K562 (cell line): ENCODE results near the gene HSPB7. TPM values are rescaled to one million over a fixed set of nuclear protein-coding genes. Genes with fewer than 3 reads are reported as not detected.

ENCODE experiments used
- ATAC-seq: fragments of 200-7000 bp; cut with Tn5 transposase; 3 replicates; pipeline ENCODE4 v1.9.1; 2020; ENCODE audit warnings: moderate library complexity
- BruUV-seq: library from RNA; stranded (reverse); fragments of 400-500 nt; replicated peaks from 2 replicates; lab custom pipeline; 2021; lab: Mats Ljungman, UMichigan
- CTCF ChIA-PET: fragments of 300-600 bp; formaldehyde crosslinking; extraction: SDS; loops from one replicate; lab custom pipeline; 2021; ENCODE audit warnings: low intra/inter-chr PET ratio; lab: Yijun Ruan, JAX
- POLR2A ChIA-PET: fragments of 300-600, 350-650 bp; sonication (Branson Sonifier 250); formaldehyde crosslinking; extraction: SDS; loops from one replicate; lab custom pipeline; 2021; ENCODE audit warnings: antibody characterized with exemption, inconsistent platforms; lab: Yijun Ruan, JAX
- DNase-seq, 4 experiments: peaks; one replicate each; pipeline versions ENCODE4 v3.0.0 to v3.0.0-alpha.2; 2011 to 2018; ENCODE audit warnings: low spot score in 3 of 4, mixed read lengths in 3 of 4; ENCODE audit errors: extremely low read depth in 1 of 4
- FAIRE-seq: peaks from 2 replicates; lab custom pipeline; 2011; peaks lifted over from hg19 to GRCh38; lab: Jason Lieb, UNC
- H2AFZ ChIP-seq: 2 replicates; pipeline ENCODE4 v1.6.0; 2011; ENCODE audit warnings: low read depth, low read length, control low read depth, inconsistent platforms
- H3K27ac ChIP-seq: fragments of 200-600 bp; 3 replicates; pipeline ENCODE4 v1.8.0; 2011; ENCODE audit warnings: low read depth, mild to moderate bottlenecking, control low read depth, inconsistent platforms, low read length, moderate library complexity, mixed read lengths; ENCODE audit errors: extremely low read depth
- H3K27me3 ChIP-seq, 2 experiments: fragments of 300-600 bp in 1 of 2; 2 replicates in 1 of 2; 3 replicates in 1 of 2; pipeline versions ENCODE4 v1.6.0 to v1.8.0; 2011; ENCODE audit warnings: inconsistent platforms in 2 of 2, low read length in 2 of 2, mild to moderate bottlenecking in 1 of 2, mixed read lengths in 1 of 2, moderate library complexity in 1 of 2; ENCODE audit not compliant: control insufficient read depth in 2 of 2, insufficient read depth in 2 of 2
- H3K36me3 ChIP-seq: fragments of 300-600 bp; 3 replicates; pipeline ENCODE4 v1.8.0; 2011; ENCODE audit warnings: mild to moderate bottlenecking, low read length, inconsistent platforms; ENCODE audit not compliant: control insufficient read depth, insufficient read depth
- H3K4me1 ChIP-seq, 2 experiments: fragments of 200-600 bp in 1 of 2; replicated peaks in 1 of 2; 2 replicates in 1 of 2; 3 replicates in 1 of 2; pipeline versions ENCODE4 v1.5.1 to v1.8.0; 2011; ENCODE audit warnings: inconsistent platforms in 2 of 2, low read length in 2 of 2, mild to moderate bottlenecking in 1 of 2, mixed read lengths in 1 of 2, moderate library complexity in 1 of 2; ENCODE audit not compliant: control insufficient read depth in 2 of 2, insufficient read depth in 2 of 2
- H3K4me2 ChIP-seq: 2 replicates; pipeline ENCODE4 v1.6.1; 2011; ENCODE audit warnings: low read length, control low read depth, inconsistent platforms, mixed read lengths; ENCODE audit not compliant: insufficient read depth
- H3K4me3 ChIP-seq: fragments of 200-600 bp; sonication (generic), shearing (Covaris generic); 2 replicates; pipeline ENCODE4 v1.5.1; 2016; ENCODE audit warnings: control low read depth, inconsistent platforms
- H3K79me2 ChIP-seq: fragments of 200-600 bp; 3 replicates; pipeline ENCODE4 v1.8.0; 2011; ENCODE audit warnings: low read length, inconsistent platforms; ENCODE audit not compliant: control insufficient read depth, insufficient read depth
- H3K9ac ChIP-seq, 2 experiments: 2 replicates each; pipeline versions ENCODE4 v1.6.0 to v1.6.1; 2011; ENCODE audit warnings: low read depth in 2 of 2, low read length in 2 of 2, control low read depth in 1 of 2, inconsistent platforms in 1 of 2, mild to moderate bottlenecking in 1 of 2, mixed read lengths in 1 of 2; ENCODE audit not compliant: insufficient read depth in 1 of 2
- H3K9me1 ChIP-seq: one replicate; pipeline ENCODE4 v1.6.0; 2011; ENCODE audit warnings: inconsistent platforms, mild to moderate bottlenecking, low read length, moderate library complexity; ENCODE audit not compliant: control insufficient read depth, insufficient read depth
- H3K9me3 ChIP-seq: replicated peaks from 2 replicates; pipeline ENCODE4 v1.5.1; 2011; ENCODE audit warnings: low read depth, low read length, inconsistent platforms; ENCODE audit not compliant: control insufficient read depth, insufficient read depth
- H4K20me1 ChIP-seq: replicated peaks from 2 replicates; pipeline ENCODE4 v1.6.1; 2011; ENCODE audit warnings: low read length, inconsistent platforms, mixed read lengths; ENCODE audit not compliant: control insufficient read depth, insufficient read depth
- MBD2 ChIP-seq: sonication (generic); IDR thresholded peaks from 2 replicates; pipeline ENCODE4 v1.6.1; 2016; ENCODE audit warnings: low read depth, borderline replicate concordance
- RBBP5 ChIP-seq: fragments of 200-600 bp; sonication (generic); IDR thresholded peaks from 2 replicates; pipeline ENCODE4 v1.6.1; 2012; ENCODE audit warnings: borderline replicate concordance, mild to moderate bottlenecking, low read length, control low read depth, inconsistent platforms; ENCODE audit not compliant: insufficient read depth, poor library complexity, severe bottlenecking
- RBFOX2 ChIP-seq: fragments of 200-400 bp; formaldehyde crosslinking; IDR thresholded peaks from 2 replicates; pipeline ENCODE4 v1.6.1; 2017; ENCODE audit warnings: low read depth, mild to moderate bottlenecking, low read length, moderate library complexity
- SREBF1 ChIP-seq: fragments of 150-350 bp; IDR thresholded peaks from 2 replicates; pipeline ENCODE4 v1.6.1; 2014; ENCODE audit warnings: antibody characterized with exemption, low read depth, low read length, borderline replicate concordance
- ZNF668 ChIP-seq: fragments of 250-450 bp; sonication (Bioruptor Pico); IDR thresholded peaks from 2 replicates; pipeline ENCODE4 v1.8.0; 2022; ENCODE audit warnings: mild to moderate bottlenecking, inconsistent platforms
- WGBS: fragments of 100-300 bp; shearing (Covaris generic); methylation state at CpG from one replicate; pipeline ENCODE4 v1.1.6; 2016; ENCODE audit warnings: low coverage, mixed read lengths; ENCODE audit not compliant: insufficient coverage; ENCODE audit errors: missing lambda C conversion rate; 5-methylcytosine and 5-hydroxymethylcytosine counted together
- in situ Hi-C: fragments of 300-500 bp; cut with MboI; formaldehyde crosslinking; loops from 4 replicates; pipeline ENCODE4 v1.15.0; 2018; ENCODE audit warnings: inconsistent platforms, mixed read lengths
- intact Hi-C: fragments of 100-400 bp; cut with micrococcal nuclease; formaldehyde crosslinking; loops from 2 replicates; pipeline ENCODE4 v1.14.2; 2022
- polyA plus RNA-seq, 8 experiments: library from polyadenylated mRNA; depleted of rRNA in 4 of 8; stranded (reverse) in 5 of 8; unstranded in 3 of 8; fragments of >200 nt; fragmentation: Nextera tagmentation in 2 of 8; fragmentation: Illumina TruSeq in 1 of 8; extraction: Ambion mirVana in 2 of 8; extraction: Trizol in 1 of 8; gene quantifications; 2 replicates each; pipeline versions ENCODE4 v1.2.1 to v1.2.3, GENCODE V29; 2011 to 2014; ENCODE audit warnings: inconsistent platforms in 1 of 8, missing spikeins in 1 of 8
- total RNA-seq, 7 experiments: library from RNA; depleted of rRNA in 6 of 7; stranded (reverse); fragments of >200 nt in 6 of 7; fragmentation: Illumina TruSeq in 2 of 7; extraction: Trizol in 2 of 7; gene quantifications; 2 replicates each; pipeline versions ENCODE4 v1.2.1 to v1.2.3, GENCODE V29; 2011 to 2021; ENCODE audit warnings: low replicate concordance in 1 of 7
- TF ChIP-seq, protein P1 (sequence below): fragments of 200-800 bp; sonication (Bioruptor generic); IDR thresholded peaks from 2 replicates; pipeline ENCODE4 v1.6.1; 2017; ENCODE audit warnings: missing genetic modification characterization, missing compliant biosample characterization
- TF ChIP-seq, protein P2 (sequence below): sonication (generic); formaldehyde crosslinking; IDR thresholded peaks from 2 replicates; pipeline ENCODE4 v1.9.0; 2022; ENCODE audit warnings: mild to moderate bottlenecking, missing genetic modification reagents
- TF ChIP-seq, protein P3 (sequence below): fragments of 450-650 bp; IDR thresholded peaks from 2 replicates; pipeline ENCODE4 v1.6.1; 2017; ENCODE audit warnings: antibody characterized with exemption

Gene HSPB7
- total and polyA plus RNA-seq, 9 of the 15 experiments (the other 6 are each of a cell fraction or from before 2014, with no cell fraction given): 0.05 to 0.19 (median 0.07) TPM; not detected in 6

DNA sequence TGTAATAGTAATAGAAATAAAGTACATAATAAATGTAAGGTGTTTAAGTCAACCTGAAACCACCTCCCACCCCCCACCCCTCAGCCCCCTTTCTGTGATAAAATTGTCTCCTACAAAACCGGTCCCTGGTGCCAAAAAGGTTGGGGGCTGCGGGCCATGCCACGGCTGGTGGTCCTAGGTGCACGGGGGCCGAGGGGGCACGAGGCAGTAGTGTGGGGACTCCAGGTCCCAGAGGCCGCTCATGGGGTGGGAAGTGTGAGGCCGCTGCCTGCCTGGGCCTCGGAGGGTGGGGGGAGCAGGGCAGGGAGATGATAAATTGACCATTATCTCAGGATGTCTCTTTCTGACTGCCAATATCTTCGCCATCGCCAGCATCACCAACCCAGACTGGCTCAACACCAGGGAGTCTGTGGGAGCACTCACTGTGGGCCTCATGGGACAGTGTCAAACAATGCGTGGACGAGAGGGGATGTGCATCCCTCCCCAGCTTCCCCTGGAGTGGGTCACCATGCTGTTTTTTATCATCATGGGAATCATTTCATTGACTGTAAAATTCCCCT is 48.4 kb downstream of the HSPB7 start:
- FAIRE-seq (no peak), ATAC-seq (no peak), DNase-seq (no peak)
- intact Hi-C loops (no loop called here), in situ Hi-C loops (no loop called here)
- 98% methylated on average over 13 of the region's 13 CpGs for WGBS
- ChIA-PET POLR2A (interaction anchor here (0.6 to 1.2 kb wide), 3 partner anchors 10 to 32 kb away, joined by 3 to 4 read pairs (median 4); no protein-coding TSS in a partner anchor), CTCF (no interaction called here)
- no peak overlapping the region for H2AFZ ChIP-seq
- no peaks in the 10 kb centered on the region for H3K9me1 ChIP-seq
- H3K4me3 ChIP-seq: no peak overlapping the region
- H3K79me2 ChIP-seq: peaks cover 51% of the 10 kb centered on the region
- BruUV-seq: no TSS peak
- peaks cover 68% of the 10 kb centered on the region for H3K36me3 ChIP-seq
- no peaks in the 10 kb centered on the region for H4K20me1 ChIP-seq
- H3K27ac ChIP-seq: no peak overlapping the region
- H3K27me3 ChIP-seq: no peaks in the 10 kb centered on the region
- H3K9ac ChIP-seq: no peak overlapping the region
- no peak overlapping the region for H3K4me2 ChIP-seq
- TF ChIP-seq RBFOX2 (peak; percentile 24; the same call in 1 of the 2 replicates), MBD2 (no peak)
- TF ChIP-seq, all 486 proteins: peak for 1
- Histone ChIP-seq H3K4me1 (peaks cover 1 to 2% of the 10 kb centered on the region in 2 experiments; a peak in 3 of 5 replicates), H3K9me3 (no peaks in the 10 kb centered on the region)

DNA sequence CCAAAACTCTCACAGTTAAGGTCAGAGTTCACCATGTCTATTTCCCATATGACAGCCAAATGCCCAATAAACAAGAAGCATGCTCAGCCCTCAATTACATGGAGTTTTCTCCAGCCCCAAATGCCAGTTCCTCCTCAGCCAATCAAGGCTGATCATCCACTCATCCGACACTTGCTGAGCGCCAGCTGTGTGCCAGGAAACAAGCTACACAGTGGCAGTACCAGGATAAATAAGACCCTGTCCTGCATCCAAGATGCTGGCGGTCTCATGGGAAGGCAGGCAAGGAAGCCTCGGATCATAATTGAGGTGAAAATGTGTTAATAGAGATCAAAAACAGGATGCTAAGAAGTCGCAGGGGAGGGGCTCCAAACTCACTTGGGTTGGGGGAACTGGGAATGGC is 49.7 kb downstream of the HSPB7 start:
- DNase-seq (no peak), ATAC-seq (no peak), FAIRE-seq (no peak)
- no peak overlapping the region for H3K27ac ChIP-seq
- in situ Hi-C loops (no loop called here), intact Hi-C loops (no loop called here)
- POLR2A ChIA-PET: interaction anchor here (1.1 to 1.2 kb wide), 2 partner anchors 8 to 12 kb away, joined by 4 read pairs; no protein-coding TSS in a partner anchor
- H3K4me3 ChIP-seq: no peak overlapping the region
- no peaks in the 10 kb centered on the region for H4K20me1 ChIP-seq
- H3K9me3 ChIP-seq: no peaks in the 10 kb centered on the region
- H3K4me2 ChIP-seq: no peak overlapping the region
- no peaks in the 10 kb centered on the region for H3K9me1 ChIP-seq
- CTCF ChIA-PET: no interaction called here
- no peak overlapping the region for H2AFZ ChIP-seq
- H3K27me3 ChIP-seq: no peaks in the 10 kb centered on the region
- no TSS peak for BruUV-seq
- no peak overlapping the region for H3K9ac ChIP-seq
- 69% methylated on average over 5 of the region's 5 CpGs for WGBS
- H3K4me1 ChIP-seq: no peaks in the 10 kb centered on the region; a peak in 1 of 5 replicates
- H3K36me3 ChIP-seq: peaks cover 63% of the 10 kb centered on the region
- no peak for TF ChIP-seq RBBP5
- TF ChIP-seq, protein P1, sequence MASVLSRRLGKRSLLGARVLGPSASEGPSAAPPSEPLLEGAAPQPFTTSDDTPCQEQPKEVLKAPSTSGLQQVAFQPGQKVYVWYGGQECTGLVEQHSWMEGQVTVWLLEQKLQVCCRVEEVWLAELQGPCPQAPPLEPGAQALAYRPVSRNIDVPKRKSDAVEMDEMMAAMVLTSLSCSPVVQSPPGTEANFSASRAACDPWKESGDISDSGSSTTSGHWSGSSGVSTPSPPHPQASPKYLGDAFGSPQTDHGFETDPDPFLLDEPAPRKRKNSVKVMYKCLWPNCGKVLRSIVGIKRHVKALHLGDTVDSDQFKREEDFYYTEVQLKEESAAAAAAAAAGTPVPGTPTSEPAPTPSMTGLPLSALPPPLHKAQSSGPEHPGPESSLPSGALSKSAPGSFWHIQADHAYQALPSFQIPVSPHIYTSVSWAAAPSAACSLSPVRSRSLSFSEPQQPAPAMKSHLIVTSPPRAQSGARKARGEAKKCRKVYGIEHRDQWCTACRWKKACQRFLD (CRISPR knock-in tag): no peak
- no peak for TF ChIP-seq ZNF668 (CRISPR knock-in tag)
- TF ChIP-seq, protein P2, sequence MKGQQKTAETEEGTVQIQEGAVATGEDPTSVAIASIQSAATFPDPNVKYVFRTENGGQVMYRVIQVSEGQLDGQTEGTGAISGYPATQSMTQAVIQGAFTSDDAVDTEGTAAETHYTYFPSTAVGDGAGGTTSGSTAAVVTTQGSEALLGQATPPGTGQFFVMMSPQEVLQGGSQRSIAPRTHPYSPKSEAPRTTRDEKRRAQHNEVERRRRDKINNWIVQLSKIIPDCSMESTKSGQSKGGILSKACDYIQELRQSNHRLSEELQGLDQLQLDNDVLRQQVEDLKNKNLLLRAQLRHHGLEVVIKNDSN (CRISPR knock-in tag): no peak
- TF ChIP-seq SREBF1: no peak
- TF ChIP-seq, protein P3, sequence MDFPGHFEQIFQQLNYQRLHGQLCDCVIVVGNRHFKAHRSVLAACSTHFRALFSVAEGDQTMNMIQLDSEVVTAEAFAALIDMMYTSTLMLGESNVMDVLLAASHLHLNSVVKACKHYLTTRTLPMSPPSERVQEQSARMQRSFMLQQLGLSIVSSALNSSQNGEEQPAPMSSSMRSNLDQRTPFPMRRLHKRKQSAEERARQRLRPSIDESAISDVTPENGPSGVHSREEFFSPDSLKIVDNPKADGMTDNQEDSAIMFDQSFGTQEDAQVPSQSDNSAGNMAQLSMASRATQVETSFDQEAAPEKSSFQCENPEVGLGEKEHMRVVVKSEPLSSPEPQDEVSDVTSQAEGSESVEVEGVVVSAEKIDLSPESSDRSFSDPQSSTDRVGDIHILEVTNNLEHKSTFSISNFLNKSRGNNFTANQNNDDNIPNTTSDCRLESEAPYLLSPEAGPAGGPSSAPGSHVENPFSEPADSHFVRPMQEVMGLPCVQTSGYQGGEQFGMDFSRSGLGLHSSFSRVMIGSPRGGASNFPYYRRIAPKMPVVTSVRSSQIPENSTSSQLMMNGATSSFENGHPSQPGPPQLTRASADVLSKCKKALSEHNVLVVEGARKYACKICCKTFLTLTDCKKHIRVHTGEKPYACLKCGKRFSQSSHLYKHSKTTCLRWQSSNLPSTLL: no peak
- H3K79me2 ChIP-seq: peaks cover 45% of the 10 kb centered on the region
